Ascending aorta (tissue), 2 donors: ENCODE measurements around the gene ARHGAP26. TPM values are rescaled to one million over a fixed set of nuclear protein-coding genes. Genes with fewer than 3 reads are reported as not detected.
"Not testable (repeated sequence)": the region's sequence is repeated elsewhere in the genome, so short reads cannot be mapped to it uniquely, and the experiment has no call there.

Experiments used
- DNase-seq, 2 donors: peaks; one replicate each; pipeline ENCODE4 v3.0.0-alpha.2; 2019; ENCODE audit warnings: low spot score in 2 of 2
- H3K27ac ChIP-seq, 2 donors: fragments of 200-600 bp; sonication (generic); one replicate each; pipeline ENCODE4 v1.5.1; 2016 to 2017; ENCODE audit warnings: mild to moderate bottlenecking in 1 of 2
- H3K27me3 ChIP-seq: fragments of 200-600 bp; sonication (generic); one replicate; pipeline ENCODE4 v1.5.1; 2017
- H3K36me3 ChIP-seq, 2 donors: fragments of 200-600 bp; sonication (generic); one replicate each; pipeline ENCODE4 v1.5.1; 2016
- H3K4me1 ChIP-seq, 2 donors: fragments of 200-600 bp; sonication (generic); one replicate each; pipeline ENCODE4 v1.5.1; 2016 to 2017; ENCODE audit warnings: mild to moderate bottlenecking in 1 of 2
- H3K4me3 ChIP-seq, 2 donors: fragments of 200-600 bp; sonication (generic); one replicate each; pipeline ENCODE4 v1.5.1; 2016 to 2017; ENCODE audit warnings: mild to moderate bottlenecking in 1 of 2
- H3K9me3 ChIP-seq, 2 donors: fragments of 200-600 bp; sonication (generic); one replicate each; pipeline ENCODE4 v1.5.1; 2016
- CTCF ChIP-seq, 3 experiments: fragments of 200-600 bp in 2 of 3; fragments of 450-650 bp in 1 of 3; sonication (generic) in 2 of 3; IDR thresholded peaks; one replicate each; pipeline ENCODE4 v1.5.1; 2016 to 2019; ENCODE audit warnings: antibody characterized with exemption in 3 of 3, mild to moderate bottlenecking in 1 of 3, moderate library complexity in 1 of 3
- intact Hi-C: fragments of 100-400 bp; cut with DNase I; formaldehyde crosslinking; loops from one replicate; pipeline ENCODE4 v1.15.1; 2023
- total RNA-seq: library from RNA; depleted of rRNA; stranded (reverse); fragments of >200 nt; gene quantifications from one replicate; pipeline ENCODE4 v1.1.0, GENCODE V29; 2016

The ARHGAP26 gene
- total RNA-seq, 1 donor from 2014 or later = 34.9 TPM

GRCh38 chr5:142946547-142947426, 176.6 kb downstream of the ARHGAP26 start:
- H3K4me3 ChIP-seq = no peak overlapping the region
- H3K27ac ChIP-seq = no peak overlapping the region
- no peaks in the 10 kb centered on the region for H3K36me3 ChIP-seq
- intact Hi-C loops = no loop called here
- no peaks in the 10 kb centered on the region for H3K9me3 ChIP-seq
- no peak for TF ChIP-seq CTCF (IDR thresholded peaks at IDR 0.05)
- no peak for DNase-seq
- peaks cover 0 to 3% of the 10 kb centered on the region in 2 donors for H3K4me1 ChIP-seq
- H3K27me3 ChIP-seq = no peaks in the 10 kb centered on the region

GRCh38 chr5:142947427-142947709, 177.2 kb downstream of the ARHGAP26 start:
- H3K4me3 ChIP-seq = no peak overlapping the region
- H3K4me1 ChIP-seq = peaks cover 0 to 3% of the 10 kb centered on the region in 2 donors
- H3K27ac ChIP-seq = no peak overlapping the region
- no peak for TF ChIP-seq CTCF (IDR thresholded peaks at IDR 0.05)
- H3K9me3 ChIP-seq = no peaks in the 10 kb centered on the region
- no peaks in the 10 kb centered on the region for H3K27me3 ChIP-seq
- H3K36me3 ChIP-seq = no peaks in the 10 kb centered on the region
- intact Hi-C loops = no loop called here
- no peak for DNase-seq

GRCh38 chr5:142952229-142952628, 182.1 kb downstream of the ARHGAP26 start:
- no peak overlapping the region for H3K4me3 ChIP-seq
- TF ChIP-seq CTCF (IDR thresholded peaks at IDR 0.05) = no peak
- no peaks in the 10 kb centered on the region for H3K9me3 ChIP-seq
- no peak for DNase-seq
- intact Hi-C loops = no loop called here
- H3K36me3 ChIP-seq = no peaks in the 10 kb centered on the region
- H3K27ac ChIP-seq = no peak overlapping the region
- peaks cover 0 to under 1% of the 10 kb centered on the region in 2 donors for H3K4me1 ChIP-seq
- H3K27me3 ChIP-seq = no peaks in the 10 kb centered on the region

GRCh38 chr5:142952871-142953270, 182.7 kb downstream of the ARHGAP26 start:
- H3K4me1 ChIP-seq, H3K4me3 ChIP-seq, H3K9me3 ChIP-seq, H3K27ac ChIP-seq, H3K36me3 ChIP-seq, H3K27me3 ChIP-seq, intact Hi-C loops, DNase-seq: not testable (repeated sequence)

DNA sequence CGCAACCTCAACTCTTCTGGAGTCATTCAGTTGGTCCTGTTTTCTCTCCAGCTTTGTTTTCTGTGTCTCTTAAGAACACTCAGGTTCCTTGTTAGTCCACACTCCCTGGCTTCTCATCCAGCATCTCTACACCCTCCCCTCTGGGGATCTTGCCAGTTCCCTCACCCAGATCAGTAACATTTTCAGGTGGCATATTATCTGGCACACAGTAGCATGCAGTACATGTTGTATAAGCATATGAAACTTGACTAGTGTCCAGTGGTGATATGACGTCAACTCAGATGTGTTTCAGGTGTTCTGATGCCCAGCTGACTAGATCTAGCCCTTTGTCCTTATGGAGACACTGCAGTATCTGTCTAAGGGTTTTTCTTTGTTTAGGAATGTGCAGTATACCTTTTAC, 184.3 kb downstream of the ARHGAP26 start:
- TF ChIP-seq CTCF (IDR thresholded peaks at IDR 0.05) = no peak
- Histone ChIP-seq H3K4me3 (no peak overlapping the region), H3K4me1 (peaks cover 0 to 4% of the 10 kb centered on the region in 2 donors), H3K27ac (no peak overlapping the region), H3K9me3 (no peaks in the 10 kb centered on the region), H3K36me3 (no peaks in the 10 kb centered on the region), H3K27me3 (no peaks in the 10 kb centered on the region)
- no peak for DNase-seq
- intact Hi-C loops = no loop called here

GRCh38 chr5:142955628-142956027, 185.5 kb downstream of the ARHGAP26 start:
- Histone ChIP-seq H3K4me3 (no peak overlapping the region), H3K27me3 (no peaks in the 10 kb centered on the region), H3K9me3 (no peaks in the 10 kb centered on the region), H3K27ac (no peak overlapping the region), H3K36me3 (no peaks in the 10 kb centered on the region), H3K4me1 (peaks cover 0 to 4% of the 10 kb centered on the region in 2 donors)
- intact Hi-C loops = no loop called here
- DNase-seq = no peak
- TF ChIP-seq CTCF (IDR thresholded peaks at IDR 0.05) = no peak
